Hepatocyte (in vitro differentiated cells): ENCODE measurements around the gene PRMT3. TPM values are rescaled to one million over a fixed set of nuclear protein-coding genes. Genes with fewer than 3 reads are reported as not detected.

Experiments used
- DNase-seq: peaks from one replicate; pipeline ENCODE4 v3.0.0-alpha.2; 2016; ENCODE audit warnings: low spot score
- H2AFZ ChIP-seq: fragments of 200-600 bp; sonication (generic); 2 replicates; pipeline ENCODE4 v1.6.0; 2016; ENCODE audit warnings: antibody characterized with exemption, mild to moderate bottlenecking
- H3K27ac ChIP-seq: fragments of 200-600 bp; sonication (generic); 2 replicates; pipeline ENCODE4 v1.5.1; 2016; ENCODE audit warnings: mild to moderate bottlenecking
- H3K27me3 ChIP-seq: fragments of 200-600 bp; sonication (generic); 2 replicates; pipeline ENCODE4 v1.6.1; 2016
- H3K36me3 ChIP-seq: fragments of 200-600 bp; sonication (generic); replicated peaks from 2 replicates; pipeline ENCODE4 v1.5.1; 2016; ENCODE audit warnings: low read depth; ENCODE audit not compliant: insufficient read depth
- H3K4me1 ChIP-seq: fragments of 200-600 bp; sonication (generic); 2 replicates; pipeline ENCODE4 v1.5.1; 2016; ENCODE audit warnings: mild to moderate bottlenecking, moderate library complexity; ENCODE audit not compliant: insufficient read depth
- H3K4me2 ChIP-seq: fragments of 200-600 bp; sonication (generic); 2 replicates; pipeline ENCODE4 v1.6.0; 2016
- H3K4me3 ChIP-seq: fragments of 200-600 bp; sonication (generic); 2 replicates; pipeline ENCODE4 v1.5.1; 2016; ENCODE audit warnings: mild to moderate bottlenecking
- H3K79me2 ChIP-seq: fragments of 200-600 bp; sonication (generic); 2 replicates; pipeline ENCODE4 v1.6.0; 2017; ENCODE audit warnings: mild to moderate bottlenecking
- H3K9me2 ChIP-seq: fragments of 200-600 bp; sonication (generic); replicated peaks from 2 replicates; pipeline ENCODE4 v1.6.0; 2017; ENCODE audit warnings: mild to moderate bottlenecking; ENCODE audit not compliant: insufficient read depth
- H3K9me3 ChIP-seq: fragments of 200-600 bp; sonication (generic); 2 replicates; pipeline ENCODE4 v1.5.1; 2016; ENCODE audit warnings: low read depth, mild to moderate bottlenecking
- H4K20me1 ChIP-seq: fragments of 200-600 bp; sonication (generic); 2 replicates; pipeline ENCODE4 v1.6.0; 2016; ENCODE audit warnings: mild to moderate bottlenecking; ENCODE audit not compliant: insufficient read depth, poor library complexity, severe bottlenecking
- CTCF ChIP-seq: fragments of 200-600 bp; sonication (generic); IDR thresholded peaks from 2 replicates; pipeline ENCODE4 v1.5.1; 2016; ENCODE audit warnings: antibody characterized with exemption, mild to moderate bottlenecking; ENCODE audit not compliant: poor library complexity
- EZH2 ChIP-seq: fragments of 200-600 bp; sonication (generic); IDR thresholded peaks from 2 replicates; pipeline ENCODE4 v1.6.1; 2016; ENCODE audit warnings: antibody characterized with exemption, mild to moderate bottlenecking, borderline replicate concordance
- EZH2phosphoT487 ChIP-seq: fragments of 200-600 bp; sonication (generic); IDR thresholded peaks from one replicate; pipeline ENCODE4 v1.6.1; 2018; ENCODE audit warnings: antibody characterized with exemption, mild to moderate bottlenecking, low read depth, moderate library complexity; ENCODE audit not compliant: unreplicated experiment, severe bottlenecking
- WGBS: methylation state at CpG from one replicate; pipeline ENCODE4 v1.1.6; 2016; ENCODE audit warnings: low lambda C conversion rate; ENCODE audit errors: missing lambda C conversion rate; 5-methylcytosine and 5-hydroxymethylcytosine counted together
- polyA plus RNA-seq: library from polyadenylated mRNA; unstranded; fragments of >200 nt; fragmentation: Nextera tagmentation; extraction: Ambion mirVana; gene quantifications from 2 replicates; pipeline ENCODE4 v1.2.1, GENCODE V29; 2016
- total RNA-seq: library from RNA; depleted of rRNA; stranded (reverse); fragments of >200 nt; gene quantifications from 2 replicates; pipeline ENCODE4 v1.2.3, GENCODE V29; 2014

Gene PRMT3
- total and polyA plus RNA-seq, 2 experiments from 2014 or later, result 9.5 to 18.8 TPM

GRCh38 chr11:20388096-20389055 is 860 bp downstream of the PRMT3 start:
- H4K20me1 ChIP-seq, result no peaks in the 10 kb centered on the region
- 14% methylated on average over 25 of the region's 25 CpGs for WGBS
- TF ChIP-seq EZH2phosphoT487, result no peak
- no peak for TF ChIP-seq EZH2
- no peak for TF ChIP-seq CTCF
- H3K4me2 ChIP-seq, result peak overlapping the region; percentile 95
- no peak for DNase-seq
- H3K36me3 ChIP-seq, result no peaks in the 10 kb centered on the region
- H3K4me3 ChIP-seq, result peak overlapping the region; percentile 63
- no peaks in the 10 kb centered on the region for H3K9me2 ChIP-seq
- peak overlapping the region; percentile 80 for H3K27ac ChIP-seq
- H3K79me2 ChIP-seq, result peaks cover 10% of the 10 kb centered on the region
- peak overlapping the region; percentile 88 for H2AFZ ChIP-seq
- no peaks in the 10 kb centered on the region for H3K9me3 ChIP-seq
- H3K4me1 ChIP-seq, result peaks cover 8% of the 10 kb centered on the region
- H3K27me3 ChIP-seq, result no peaks in the 10 kb centered on the region

DNA sequence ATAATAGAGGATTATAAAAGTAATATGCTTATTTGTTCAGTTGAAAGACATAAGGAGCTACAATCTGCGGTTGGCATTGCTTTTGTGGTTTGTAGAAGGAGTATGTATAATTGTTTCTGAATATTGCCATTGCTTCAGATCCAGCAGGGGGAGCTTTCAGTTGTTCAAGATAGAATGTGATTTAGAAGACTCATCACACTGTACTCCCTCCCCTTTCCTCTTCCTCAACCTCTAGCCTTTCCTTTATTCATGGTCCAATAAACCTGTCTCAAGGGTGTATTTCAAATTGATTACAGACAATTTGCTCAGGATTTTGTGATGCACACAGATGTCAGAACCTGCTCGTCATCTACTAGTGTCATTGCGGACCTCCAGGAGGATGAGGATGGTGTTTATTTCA is 9.8 kb downstream of the PRMT3 start:
- H3K4me3 ChIP-seq, result no peak overlapping the region
- no peak overlapping the region for H3K4me2 ChIP-seq
- 89% methylated on average over 3 of the region's 3 CpGs for WGBS
- no peaks in the 10 kb centered on the region for H3K79me2 ChIP-seq
- TF ChIP-seq CTCF (peak; percentile 56), EZH2 (no peak)
- no peaks in the 10 kb centered on the region for H3K9me2 ChIP-seq
- no peaks in the 10 kb centered on the region for H3K27me3 ChIP-seq
- H3K4me1 ChIP-seq, result no peaks in the 10 kb centered on the region
- H4K20me1 ChIP-seq, result no peaks in the 10 kb centered on the region
- no peaks in the 10 kb centered on the region for H3K36me3 ChIP-seq
- peak; percentile 61 for DNase-seq
- no peak overlapping the region for H2AFZ ChIP-seq
- H3K27ac ChIP-seq, result no peak overlapping the region
- H3K9me3 ChIP-seq, result no peaks in the 10 kb centered on the region

DNA sequence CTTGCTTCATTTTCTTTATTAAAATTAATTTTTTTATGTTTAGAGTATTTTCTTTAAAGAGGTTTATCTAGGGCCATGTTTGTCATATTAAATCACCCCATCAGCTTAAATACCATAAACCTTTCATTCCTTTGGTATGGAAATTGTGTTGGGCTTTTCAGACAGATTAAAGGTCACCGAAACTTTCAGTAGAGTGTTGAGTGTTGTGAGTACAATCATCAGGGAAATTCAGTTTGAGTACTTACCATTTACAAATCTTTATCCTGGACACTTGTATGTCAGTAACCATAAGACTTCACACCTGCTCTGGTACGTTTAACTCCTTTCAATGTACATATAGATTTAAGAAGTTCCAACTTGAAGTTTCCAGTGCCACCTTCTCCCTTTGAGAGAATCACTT is 12.0 kb downstream of the PRMT3 start:
- H3K79me2 ChIP-seq, result no peaks in the 10 kb centered on the region
- no peaks in the 10 kb centered on the region for H3K36me3 ChIP-seq
- H3K4me2 ChIP-seq, result no peak overlapping the region
- DNase-seq, result no peak
- H3K27ac ChIP-seq, result no peak overlapping the region
- H3K4me3 ChIP-seq, result no peak overlapping the region
- no peak for TF ChIP-seq EZH2phosphoT487
- no peak for TF ChIP-seq EZH2
- no peak for TF ChIP-seq CTCF
- WGBS, result 95% methylated on average over 2 of the region's 2 CpGs
- H2AFZ ChIP-seq, result no peak overlapping the region
- H3K9me3 ChIP-seq, result no peaks in the 10 kb centered on the region
- no peaks in the 10 kb centered on the region for H4K20me1 ChIP-seq
- no peaks in the 10 kb centered on the region for H3K4me1 ChIP-seq
- no peaks in the 10 kb centered on the region for H3K27me3 ChIP-seq
- H3K9me2 ChIP-seq, result no peaks in the 10 kb centered on the region
